GM12874 (cell line): ENCODE results near the gene SLC44A3.

ENCODE experiments used
- TF ChIP-seq, protein P1 (sequence below): IDR thresholded peaks from 2 replicates; pipeline ENCODE4 v1.5.1; 2011; ENCODE audit warnings: low read depth, mild to moderate bottlenecking, control low read depth, low read length, moderate library complexity; ENCODE audit not compliant: insufficient read depth

SLC44A3 gene

GRCh38 chr1:94863297-94863911 lies 43.2 kb downstream of the SLC44A3 start:
- TF ChIP-seq, protein P1, sequence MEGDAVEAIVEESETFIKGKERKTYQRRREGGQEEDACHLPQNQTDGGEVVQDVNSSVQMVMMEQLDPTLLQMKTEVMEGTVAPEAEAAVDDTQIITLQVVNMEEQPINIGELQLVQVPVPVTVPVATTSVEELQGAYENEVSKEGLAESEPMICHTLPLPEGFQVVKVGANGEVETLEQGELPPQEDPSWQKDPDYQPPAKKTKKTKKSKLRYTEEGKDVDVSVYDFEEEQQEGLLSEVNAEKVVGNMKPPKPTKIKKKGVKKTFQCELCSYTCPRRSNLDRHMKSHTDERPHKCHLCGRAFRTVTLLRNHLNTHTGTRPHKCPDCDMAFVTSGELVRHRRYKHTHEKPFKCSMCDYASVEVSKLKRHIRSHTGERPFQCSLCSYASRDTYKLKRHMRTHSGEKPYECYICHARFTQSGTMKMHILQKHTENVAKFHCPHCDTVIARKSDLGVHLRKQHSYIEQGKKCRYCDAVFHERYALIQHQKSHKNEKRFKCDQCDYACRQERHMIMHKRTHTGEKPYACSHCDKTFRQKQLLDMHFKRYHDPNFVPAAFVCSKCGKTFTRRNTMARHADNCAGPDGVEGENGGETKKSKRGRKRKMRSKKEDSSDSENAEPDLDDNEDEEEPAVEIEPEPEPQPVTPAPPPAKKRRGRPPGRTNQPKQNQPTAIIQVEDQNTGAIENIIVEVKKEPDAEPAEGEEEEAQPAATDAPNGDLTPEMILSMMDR = no peak

- TF ChIP-seq, protein P1 = no peak
These were observed 43.8 kb downstream of the SLC44A3 start for GRCh38 chr1:94863919-94864318.

- TF ChIP-seq, protein P1 = no peak
These were observed 44.7 kb downstream of the SLC44A3 start for GRCh38 chr1:94864821-94865220.

GRCh38 chr1:94865360-94865759 lies 45.2 kb downstream of the SLC44A3 start:
- TF ChIP-seq, protein P1 = no peak

GRCh38 chr1:94866164-94866807 lies 46.1 kb downstream of the SLC44A3 start:
- TF ChIP-seq, protein P1 = no peak

- TF ChIP-seq, protein P1 = no peak
These were observed 50.9 kb downstream of the SLC44A3 start for GRCh38 chr1:94871031-94871430.

GRCh38 chr1:94872771-94873495 lies 52.8 kb downstream of the SLC44A3 start:
- TF ChIP-seq, protein P1 = no peak
